ENCODE data around the gene RO60.

RO60 gene

DNA sequence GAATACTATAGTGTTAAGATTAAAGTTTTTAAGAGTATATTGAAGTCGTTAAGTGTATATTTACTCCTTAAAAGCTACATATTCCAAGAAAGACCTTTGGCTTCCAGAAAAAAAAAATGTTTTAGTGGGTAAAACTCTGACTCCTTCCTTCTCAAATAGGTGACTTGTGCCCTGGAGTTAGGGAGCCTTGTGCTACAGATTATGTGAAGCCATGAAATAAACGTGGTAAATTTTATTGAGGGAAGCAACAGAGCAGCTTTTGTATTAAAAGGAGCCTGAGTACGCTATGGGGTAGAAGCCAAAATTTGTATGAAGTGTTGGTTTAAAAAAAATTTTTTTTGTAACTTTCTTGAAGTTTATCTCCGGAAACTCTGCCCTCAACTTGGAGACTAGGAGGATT is 994 bp downstream of the RO60 start:
- DNase-seq (ENCODE audit: extremely low read depth in 1 of 2, low read depth in 1 of 2): no peak

DNA sequence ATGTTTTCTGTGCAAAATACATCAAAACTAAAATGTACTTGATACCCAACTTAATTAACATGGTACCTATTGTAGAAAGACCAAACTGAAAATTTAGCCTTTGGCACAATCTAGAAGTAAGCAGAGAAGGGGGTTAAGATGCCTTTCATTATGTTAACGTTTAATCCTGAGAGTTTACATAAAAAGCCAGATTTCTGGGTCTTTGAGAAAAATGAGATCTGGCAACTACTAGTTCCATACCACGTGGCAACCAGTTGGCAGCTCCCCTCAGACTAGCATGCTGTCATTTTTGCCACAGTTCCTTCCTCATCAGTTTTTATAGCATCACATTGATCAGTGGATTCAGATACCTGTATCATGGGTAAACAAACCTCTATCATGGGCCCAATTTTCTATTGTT is 1.5 kb downstream of the RO60 start:
- DNase-seq (ENCODE audit: extremely low read depth in 1 of 2, low read depth in 1 of 2): no peak

DNA sequence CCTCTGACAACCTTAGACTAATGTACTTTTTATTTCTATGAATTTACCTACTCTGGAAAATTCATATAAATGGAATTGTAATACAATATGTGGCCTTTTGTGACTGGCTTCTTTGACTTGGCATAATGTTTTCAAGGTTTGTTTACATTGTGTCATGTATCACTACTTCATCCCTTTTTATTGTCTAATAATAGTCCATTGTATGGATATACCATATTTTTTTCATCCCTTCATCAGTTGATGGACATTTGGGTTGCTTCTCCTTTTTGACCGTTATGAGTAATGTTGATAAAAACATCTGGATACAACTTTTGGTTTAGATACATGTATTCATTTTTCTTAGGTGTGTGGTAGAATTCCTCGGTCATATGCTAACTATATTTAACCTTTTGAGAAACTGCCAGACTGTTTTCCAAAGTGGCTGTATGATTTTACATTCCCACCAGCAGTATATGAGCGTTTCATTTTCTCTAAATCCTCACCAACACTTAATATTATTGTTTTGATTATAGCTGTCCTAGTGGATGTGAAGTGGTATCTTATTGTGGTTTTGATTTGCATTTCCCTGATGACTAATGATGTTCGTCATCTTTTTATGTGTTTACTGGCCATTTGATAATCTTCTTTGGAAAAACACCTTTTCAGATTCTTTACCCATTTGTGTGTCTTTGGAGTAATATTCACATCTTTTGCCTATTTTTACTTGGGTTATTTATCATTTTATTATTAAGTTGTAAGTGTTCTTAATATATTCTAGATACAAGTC is 3.5 kb downstream of the RO60 start:
- no peak for DNase-seq (ENCODE audit: extremely low read depth in 1 of 2, low read depth in 1 of 2)

DNA sequence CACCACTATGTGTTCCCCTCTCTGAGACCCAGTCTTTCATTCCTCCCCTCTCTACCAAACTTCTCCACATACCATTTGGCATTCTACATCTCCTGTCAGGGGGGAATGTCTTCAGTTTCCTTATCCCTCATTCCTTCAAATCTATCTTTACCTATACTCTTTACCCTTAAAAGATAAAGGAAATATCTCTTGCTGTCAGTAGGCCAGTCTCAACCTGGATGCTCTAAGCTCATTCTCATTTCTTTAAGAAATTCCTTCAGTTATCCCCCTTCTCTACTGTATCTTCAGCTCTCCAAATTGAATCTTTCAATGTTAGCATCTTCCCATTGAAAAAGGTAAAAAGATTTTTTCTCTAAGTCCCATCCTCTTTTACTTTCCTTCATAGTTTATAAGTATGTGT is 6.5 kb downstream of the RO60 start:
- DNase-seq (ENCODE audit: extremely low read depth in 1 of 2, low read depth in 1 of 2): no peak

DNA sequence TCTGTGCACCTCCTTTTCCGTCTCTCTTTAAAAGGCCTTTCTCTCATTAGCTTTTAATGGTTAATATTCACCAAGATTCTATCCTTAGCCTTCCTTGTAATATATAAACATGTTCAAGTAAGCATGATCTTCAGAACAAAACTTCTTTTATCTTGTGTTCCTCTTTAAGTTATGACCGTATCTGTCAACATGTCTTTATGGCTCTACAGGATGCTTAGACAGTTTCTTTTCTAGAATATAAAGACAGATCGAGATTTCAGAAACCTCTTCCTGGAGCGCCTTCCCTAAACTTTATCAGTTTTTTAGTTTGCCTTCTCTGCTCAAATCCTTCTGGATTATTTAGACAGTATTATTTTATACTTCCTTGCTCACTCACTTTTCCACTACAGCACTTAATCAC is 7.2 kb downstream of the RO60 start:
- DNase-seq (ENCODE audit: extremely low read depth in 1 of 2, low read depth in 1 of 2): no peak

DNA sequence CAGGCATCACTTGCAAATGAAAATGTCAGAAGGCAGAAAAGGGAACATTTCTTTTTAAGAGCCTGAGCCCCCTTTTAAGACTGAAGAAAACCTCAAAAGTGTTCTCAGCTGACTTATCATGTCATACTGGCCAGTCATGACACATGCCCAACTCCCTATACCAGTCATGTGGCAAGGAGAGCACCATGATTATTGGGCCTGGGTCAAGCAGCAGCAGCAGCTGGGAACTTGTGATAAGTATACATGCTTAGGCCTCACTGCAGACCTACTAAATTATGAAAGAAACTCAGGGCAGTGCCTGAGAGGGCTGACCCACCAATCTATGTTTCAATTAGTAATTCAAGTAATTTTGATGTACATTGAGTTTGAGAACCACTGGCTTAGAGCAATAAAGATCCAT is 8.6 kb downstream of the RO60 start:
- DNase-seq (ENCODE audit: extremely low read depth in 1 of 2, low read depth in 1 of 2): no peak

DNA sequence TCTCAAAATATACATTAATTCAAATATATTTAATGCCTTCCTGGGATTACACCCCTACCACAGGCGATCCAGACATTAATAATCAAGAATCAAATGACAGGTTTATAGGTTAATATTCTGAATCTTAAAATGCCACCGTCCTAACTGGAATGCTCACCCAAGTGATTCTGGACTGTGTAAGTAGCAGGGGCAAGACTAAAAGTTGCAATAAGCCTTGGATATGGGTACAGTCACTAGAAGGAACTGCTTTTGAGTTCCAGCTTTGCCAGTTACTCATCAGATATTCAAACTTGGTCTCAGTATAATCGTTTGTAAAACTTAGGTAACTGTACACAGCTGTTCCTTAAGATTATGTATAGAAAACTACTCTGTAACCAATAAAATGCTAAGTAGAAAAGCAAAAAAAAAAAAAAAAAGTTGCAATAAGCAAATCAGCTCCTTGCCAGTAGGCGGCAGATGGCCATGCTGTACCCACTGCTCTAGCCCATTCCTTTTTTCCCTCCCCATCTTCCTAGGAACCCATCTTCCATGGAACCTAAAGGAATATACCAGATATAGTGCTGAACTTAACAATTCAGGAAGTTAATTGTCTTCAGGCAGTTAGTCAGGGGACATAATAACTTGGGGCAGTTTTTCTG is 10.5 kb downstream of the RO60 start:
- no peak for DNase-seq (ENCODE audit: extremely low read depth in 1 of 2, low read depth in 1 of 2)

DNA sequence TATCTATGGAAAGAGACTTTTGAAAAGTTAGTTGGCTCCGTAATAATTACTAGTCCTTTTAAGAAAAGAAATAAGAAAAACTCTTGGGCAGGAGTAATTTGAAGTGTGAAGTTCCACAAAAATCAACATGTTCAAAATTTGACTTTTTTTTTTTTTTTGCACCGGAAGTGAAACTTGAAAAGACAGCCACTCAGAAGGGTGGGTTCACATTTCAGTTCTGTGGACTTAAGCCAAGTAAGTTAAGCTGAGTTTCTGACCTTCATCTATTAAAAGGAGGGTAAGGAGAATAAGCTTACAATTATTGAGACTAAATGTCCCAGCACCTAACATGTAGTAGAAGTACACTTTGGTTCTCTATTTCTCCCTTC is 11.0 kb downstream of the RO60 start:
- DNase-seq (ENCODE audit: extremely low read depth in 1 of 2, low read depth in 1 of 2): no peak

DNA sequence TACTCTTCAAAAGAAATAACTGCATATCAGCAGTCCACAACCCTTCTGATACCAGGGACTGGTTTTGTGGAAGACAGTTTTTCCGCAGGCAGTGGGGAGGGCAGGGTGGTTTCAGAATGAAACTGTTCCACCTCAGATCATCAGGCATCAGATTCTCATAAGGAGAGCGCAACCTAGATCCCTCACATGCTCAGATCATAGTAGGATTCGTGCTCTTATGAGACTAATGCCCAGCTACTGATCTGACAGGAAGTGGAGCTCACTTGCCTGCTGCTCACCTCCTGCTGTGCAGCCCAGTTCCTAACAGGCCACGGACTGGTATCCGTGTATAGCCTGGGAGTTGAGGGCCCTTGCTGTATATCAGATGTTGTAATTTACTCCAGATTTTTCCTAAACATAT is 11.5 kb downstream of the RO60 start:
- no peak for DNase-seq (ENCODE audit: extremely low read depth in 1 of 2, low read depth in 1 of 2)

DNA sequence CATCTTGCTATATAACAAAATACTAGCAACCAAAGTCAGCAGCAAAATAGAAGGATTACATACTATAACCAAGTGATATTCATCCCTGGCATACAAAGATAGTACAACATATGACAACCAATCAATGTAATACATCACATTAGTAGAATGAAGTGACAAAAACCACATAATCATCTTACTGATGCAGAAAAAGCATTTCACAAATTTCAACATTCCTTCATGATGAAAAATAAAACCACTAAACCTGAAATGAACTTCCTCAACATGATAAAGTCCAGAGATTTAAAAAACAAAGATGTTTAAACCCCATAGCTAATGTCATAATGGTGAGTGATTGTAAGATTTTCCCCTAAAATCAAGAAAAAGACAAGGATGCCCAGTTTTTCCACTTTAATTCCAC is 18.6 kb downstream of the RO60 start:
- DNase-seq (ENCODE audit: extremely low read depth in 1 of 2, low read depth in 1 of 2): no peak

DNA sequence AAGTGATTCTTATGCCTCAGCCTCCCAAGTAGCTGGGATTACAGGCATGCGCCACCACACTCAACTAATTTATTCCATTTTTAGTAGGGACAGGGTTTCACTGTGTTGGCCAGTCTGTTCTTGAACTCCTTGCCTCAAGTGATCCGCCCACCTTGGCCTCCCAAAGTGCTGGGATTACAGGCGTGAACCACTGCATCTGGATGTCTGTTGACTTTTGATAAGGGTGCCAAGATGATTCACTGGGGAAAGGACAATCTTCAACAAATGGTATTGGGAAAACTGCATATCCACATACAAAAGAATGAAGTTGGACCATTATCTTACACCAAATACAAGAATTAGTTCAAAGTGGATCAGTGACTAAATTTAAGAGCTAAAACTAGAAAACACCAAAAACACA is 19.8 kb downstream of the RO60 start:
- DNase-seq (ENCODE audit: extremely low read depth in 1 of 2, low read depth in 1 of 2): no peak

DNA sequence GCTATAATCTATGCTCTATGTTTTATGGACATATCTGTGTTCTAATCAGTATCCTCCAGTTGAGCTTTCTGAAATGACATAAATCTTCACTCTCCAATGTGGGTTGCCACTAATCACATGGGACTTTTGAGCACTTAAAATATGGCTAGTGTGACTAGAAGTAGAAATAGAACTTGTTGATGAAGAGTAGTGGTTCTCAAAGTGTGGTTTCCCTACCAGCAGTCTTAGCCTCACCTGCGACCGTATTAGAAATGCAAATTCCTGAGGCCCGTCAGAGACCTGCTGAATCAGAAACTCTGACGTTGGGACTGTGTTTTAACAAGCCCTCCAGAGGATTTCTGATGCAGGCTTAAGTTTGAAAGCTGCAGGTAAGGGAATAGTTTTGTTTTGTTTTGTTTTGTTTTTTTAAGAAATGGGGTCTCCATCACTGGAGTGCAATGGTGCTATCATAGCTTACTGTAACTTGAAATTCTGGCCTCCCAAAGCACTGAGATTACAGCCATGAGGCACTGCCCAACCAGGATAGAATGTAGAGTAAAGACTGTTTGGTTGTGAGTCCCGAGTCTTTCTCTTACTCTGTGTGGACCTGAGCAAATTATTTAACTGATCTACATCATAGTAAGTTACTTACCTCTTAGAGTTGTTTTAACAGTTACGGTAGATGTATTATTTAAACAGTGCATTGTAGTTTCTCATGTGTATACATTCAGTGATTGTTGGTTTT is 24.1 kb downstream of the RO60 start:
- DNase-seq (ENCODE audit: extremely low read depth in 1 of 2, low read depth in 1 of 2): no peak

DNA sequence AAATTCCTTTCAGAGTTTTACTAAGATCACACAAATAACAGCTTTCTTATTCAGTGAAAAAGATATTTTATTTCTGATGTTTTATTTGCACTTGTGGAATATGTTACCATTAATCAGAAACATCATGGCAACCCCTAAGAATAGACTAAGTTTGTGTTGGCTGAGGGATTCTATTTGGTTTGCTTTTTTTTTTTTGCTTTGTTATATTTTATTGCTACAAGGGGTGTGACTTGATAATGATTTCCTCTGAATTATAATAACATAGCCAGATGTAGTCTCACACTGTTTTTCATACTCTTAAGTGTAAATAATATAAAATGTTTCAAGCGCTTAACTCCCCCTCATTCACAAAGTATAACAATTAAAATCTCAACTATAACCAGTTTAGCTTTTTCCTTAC is 25.9 kb downstream of the RO60 start:
- DNase-seq (ENCODE audit: extremely low read depth in 1 of 2, low read depth in 1 of 2): no peak

DNA sequence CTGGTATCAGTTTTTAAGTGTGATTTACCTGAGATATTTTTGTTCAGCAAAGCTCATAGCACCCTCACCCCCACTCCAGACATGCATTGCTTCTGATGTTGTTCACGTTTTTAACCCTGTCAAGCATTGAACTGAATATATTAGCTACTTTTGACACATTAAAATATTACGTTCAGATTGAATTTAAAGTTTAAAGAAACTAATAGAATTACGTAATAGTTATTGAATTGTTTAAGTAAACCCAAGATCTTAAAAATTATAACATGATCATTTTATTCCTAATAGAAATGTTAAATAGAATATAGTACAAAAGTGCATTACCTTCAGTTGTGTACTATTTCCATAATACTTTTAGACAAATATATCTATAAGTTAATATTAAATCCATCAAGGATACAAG is 26.9 kb downstream of the RO60 start:
- DNase-seq (ENCODE audit: extremely low read depth in 1 of 2, low read depth in 1 of 2): no peak

DNA sequence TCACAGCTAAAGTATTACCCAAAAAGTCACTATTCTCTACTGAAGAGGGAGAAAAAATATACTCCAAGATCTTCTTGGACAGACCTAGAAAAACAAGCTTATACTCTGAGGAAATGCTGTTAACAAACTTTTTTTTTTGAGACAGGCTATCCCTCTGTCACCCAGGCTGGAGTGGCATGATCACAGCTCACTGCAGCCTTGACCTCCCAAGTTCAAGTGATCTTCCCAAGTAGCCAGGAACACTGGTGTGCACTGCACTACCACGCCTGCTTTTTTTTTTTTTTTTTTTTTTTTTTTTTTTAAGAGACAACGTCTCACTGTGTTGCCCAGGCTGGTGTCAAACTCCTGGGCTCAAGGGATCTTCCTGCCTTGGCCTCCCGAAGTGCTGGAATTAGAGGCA is 28.5 kb downstream of the RO60 start:
- DNase-seq (ENCODE audit: extremely low read depth in 1 of 2, low read depth in 1 of 2): no peak

DNA sequence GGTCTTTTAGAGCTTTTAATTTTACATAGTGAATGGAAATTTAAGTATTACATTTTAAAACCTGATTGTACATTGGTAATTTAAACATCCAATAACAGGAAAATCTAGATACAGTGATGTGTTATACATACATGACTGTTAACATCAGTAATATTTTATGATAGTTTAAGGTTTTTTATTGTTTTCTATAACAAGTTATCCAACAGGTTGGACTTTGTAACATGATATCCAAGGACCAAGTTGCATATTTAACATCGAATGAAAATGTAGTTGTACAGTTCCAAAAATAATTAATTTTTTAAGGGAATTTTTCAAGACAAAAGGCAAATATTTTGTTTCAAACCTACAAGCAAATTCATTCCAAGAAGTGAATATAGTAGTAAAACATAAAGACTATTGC is 31.5 kb downstream of the RO60 start:
- no peak for DNase-seq (ENCODE audit: extremely low read depth in 1 of 2, low read depth in 1 of 2)

DNA sequence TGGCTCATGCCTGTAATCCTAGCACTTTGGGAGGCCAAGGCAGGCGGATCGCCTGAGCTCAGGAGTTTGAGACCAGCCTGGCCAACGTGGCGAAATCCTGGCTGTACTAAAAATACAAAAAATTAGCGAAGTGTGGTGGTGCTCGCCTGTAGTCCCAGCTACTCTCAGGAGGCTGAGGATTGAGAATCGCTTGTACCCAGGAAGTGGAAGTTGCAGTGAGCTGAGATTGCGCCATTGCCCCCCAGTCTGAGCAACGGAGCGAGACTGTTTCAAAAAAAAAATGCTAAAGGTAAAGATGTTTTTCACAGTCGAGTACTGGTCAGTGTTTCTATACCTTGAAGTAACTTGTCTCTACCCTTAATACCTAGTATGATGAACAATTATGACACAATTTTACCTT is 34.7 kb downstream of the RO60 start:
- DNase-seq (ENCODE audit: extremely low read depth in 1 of 2, low read depth in 1 of 2): no peak

DNA sequence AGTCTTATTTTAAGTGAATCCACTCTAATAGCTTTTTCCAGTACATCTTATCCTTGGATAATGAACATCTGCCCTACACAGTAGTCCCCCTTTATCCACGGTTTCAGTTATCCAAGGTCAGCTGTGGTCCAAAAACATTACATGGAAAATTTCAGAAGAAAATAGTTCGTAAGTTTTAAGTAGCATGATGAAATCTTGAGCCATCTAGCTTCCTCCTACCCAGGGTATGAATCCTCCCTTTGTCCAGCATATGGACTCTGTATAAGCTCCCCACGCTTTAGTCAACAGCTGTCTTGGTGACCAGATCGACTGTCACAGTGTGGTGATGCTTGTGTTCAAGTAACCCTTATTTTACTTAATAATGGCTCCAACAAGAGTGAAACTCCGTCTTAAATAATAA is 43.2 kb downstream of the RO60 start:
- no peak for DNase-seq (ENCODE audit: extremely low read depth in 1 of 2, low read depth in 1 of 2)

DNA sequence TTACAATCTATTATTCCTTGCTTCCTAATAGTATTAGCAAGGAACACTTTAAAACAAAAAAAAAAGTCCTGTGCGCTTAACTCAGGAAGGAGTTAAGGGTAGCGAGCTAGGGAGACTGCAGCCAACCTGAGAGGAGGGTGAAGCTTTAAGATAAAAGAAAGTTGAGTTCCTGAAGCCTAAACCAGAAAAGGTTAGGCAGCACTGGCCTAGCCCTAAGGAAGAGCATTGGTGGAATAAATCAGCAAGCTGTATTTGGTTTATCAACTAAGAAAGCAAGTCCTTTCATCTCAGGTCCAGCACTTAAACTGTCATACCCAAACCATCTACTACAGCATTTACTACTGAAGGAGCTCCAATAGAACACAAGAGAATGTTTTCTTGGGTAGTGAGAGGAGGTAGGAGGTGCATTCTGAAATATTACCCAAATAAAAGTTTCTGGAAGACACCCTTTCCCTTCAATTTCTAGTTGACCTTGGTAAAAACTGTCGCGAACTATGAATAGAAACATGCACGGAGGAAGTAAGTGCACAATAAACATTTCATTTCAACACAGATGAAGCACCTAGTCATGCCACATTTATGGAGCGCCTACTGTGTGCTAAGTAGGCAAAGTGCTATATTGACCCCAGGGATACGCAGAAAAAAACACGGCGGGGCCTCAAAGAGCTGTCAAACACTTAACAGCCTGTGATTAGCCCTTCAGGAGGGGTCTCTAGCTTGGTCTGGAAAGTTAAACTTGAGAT is 44.5 kb downstream of the RO60 start:
- DNase-seq (ENCODE audit: extremely low read depth in 1 of 2, low read depth in 1 of 2): no peak

DNA sequence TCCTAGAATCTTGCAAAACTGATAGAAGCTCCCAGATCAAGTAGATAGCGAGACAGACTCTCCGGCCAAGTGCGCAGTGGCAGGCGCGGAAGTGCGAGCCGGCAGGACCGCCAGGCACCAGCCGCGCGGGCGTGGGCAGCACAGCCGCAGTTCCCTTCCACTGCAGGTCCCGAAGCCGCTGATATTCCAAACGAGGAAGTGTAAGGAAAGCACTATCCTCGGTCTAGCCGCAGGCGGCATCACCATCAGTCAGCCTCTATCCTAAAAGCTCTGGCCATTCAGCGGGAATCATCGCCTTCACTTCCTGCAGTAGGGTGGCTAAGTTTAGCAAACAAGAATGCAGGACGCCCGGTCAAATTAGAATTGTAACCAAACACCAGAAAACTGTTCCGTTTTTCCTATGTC is 45.1 kb downstream of the RO60 start:
- DNase-seq (ENCODE audit: extremely low read depth in 1 of 2, low read depth in 1 of 2): no peak
